Measurements from ENCODE around the gene MRPS11. TPM values are rescaled to one million over a fixed set of nuclear protein-coding genes. Genes with fewer than 3 reads are reported as not detected.
"Not testable (repeated sequence)": the region's sequence is repeated elsewhere in the genome, so short reads cannot be mapped to it uniquely, and the experiment has no call there.

MRPS11 gene
- total and polyA plus RNA-seq, 3 donors from 2014 or later = 33.2 to 82.4 (median 33.9) TPM

DNA sequence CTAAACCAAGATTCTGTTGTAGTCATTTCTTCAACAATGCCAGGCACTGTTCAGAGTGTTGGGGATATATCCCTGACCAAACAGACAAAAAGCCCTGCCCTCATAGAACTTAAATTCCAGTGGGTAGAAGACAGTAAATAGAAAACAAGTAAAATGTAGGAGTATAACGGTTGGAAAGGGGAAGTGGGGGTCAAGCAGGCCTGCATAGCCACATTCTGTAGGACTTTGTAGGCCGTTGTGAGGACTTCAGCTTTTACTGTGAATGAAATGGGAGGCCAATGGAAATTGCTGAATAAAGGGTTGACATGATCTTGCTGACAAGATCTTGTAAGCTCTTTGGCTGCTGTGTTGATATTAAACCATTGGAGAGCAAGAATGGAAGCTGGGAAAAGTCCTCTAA lies 1.8 kb downstream of the MRPS11 start:
- no peak for DNase-seq
- intact Hi-C loops (cut with DNase I; ENCODE audit: low total_unique reads) = no loop called here
- Histone ChIP-seq H3K9me3 (no peaks in the 10 kb centered on the region), H3K4me1 (peaks cover 17% of the 10 kb centered on the region), H3K4me3 (no peak overlapping the region), H3K27ac (no peak overlapping the region), H3K27me3 (no peaks in the 10 kb centered on the region), H3K36me3 (ENCODE audit: low read depth, missing control alignments) (no peaks in the 10 kb centered on the region)
- TF ChIP-seq POLR2A (IDR thresholded peaks at IDR 0.05) (no peak), CTCF (IDR thresholded peaks at IDR 0.05) (no peak)
- 89 to 97% methylated on average over 2 of the region's 2 CpGs for WGBS, 2 donors

GRCh38 chr15:88470625-88471372 lies 3.3 kb downstream of the MRPS11 start:
- Histone ChIP-seq H3K27me3 (no peaks in the 10 kb centered on the region), H3K4me1 (peaks cover 16% of the 10 kb centered on the region), H3K4me3 (no peak overlapping the region), H3K9me3 (no peaks in the 10 kb centered on the region), H3K27ac (no peak overlapping the region), H3K36me3 (ENCODE audit: low read depth, missing control alignments) (no peaks in the 10 kb centered on the region)
- WGBS, 2 donors = 74 to 81% methylated on average over 6 of the region's 6 CpGs
- intact Hi-C loops (cut with DNase I; ENCODE audit: low total_unique reads) = loop anchor here (10.0 kb wide), 2 partner anchors 144 to 614 kb away; partner anchors contain the start of gene ABHD2
- no peak for TF ChIP-seq POLR2A (IDR thresholded peaks at IDR 0.05)
- no peak for TF ChIP-seq CTCF (IDR thresholded peaks at IDR 0.05)
- DNase-seq = no peak

GRCh38 chr15:88472225-88472624 lies 4.7 kb downstream of the MRPS11 start:
- Histone ChIP-seq H3K9me3 (no peaks in the 10 kb centered on the region), H3K4me1 (peaks cover 7% of the 10 kb centered on the region), H3K27me3 (no peaks in the 10 kb centered on the region), H3K4me3 (no peak overlapping the region), H3K36me3 (ENCODE audit: low read depth, missing control alignments) (no peaks in the 10 kb centered on the region), H3K27ac (no peak overlapping the region)
- no peak for DNase-seq
- intact Hi-C loops (cut with DNase I; ENCODE audit: low total_unique reads) = loop anchor here (10.0 kb wide), 2 partner anchors 143 to 613 kb away; partner anchors contain the start of gene ABHD2
- no peak for TF ChIP-seq CTCF (IDR thresholded peaks at IDR 0.05)
- no peak for TF ChIP-seq POLR2A (IDR thresholded peaks at IDR 0.05)
- WGBS, 2 donors = 81 to 92% methylated on average over 4 of the region's 4 CpGs

- H3K27me3 ChIP-seq; H3K27ac ChIP-seq; H3K36me3 ChIP-seq (ENCODE audit: low read depth, missing control alignments); H3K9me3 ChIP-seq; DNase-seq; H3K4me1 ChIP-seq; H3K4me3 ChIP-seq: not testable (repeated sequence)
- intact Hi-C loops (cut with DNase I; ENCODE audit: low total_unique reads) = loop anchor here (10.0 kb wide), 2 partner anchors 141 to 611 kb away; partner anchors contain the start of gene ABHD2
- WGBS, 2 donors = 95 to 97% methylated on average over 4 of the region's 4 CpGs
These were observed 6.3 kb downstream of the MRPS11 start for GRCh38 chr15:88473661-88474293.

DNA sequence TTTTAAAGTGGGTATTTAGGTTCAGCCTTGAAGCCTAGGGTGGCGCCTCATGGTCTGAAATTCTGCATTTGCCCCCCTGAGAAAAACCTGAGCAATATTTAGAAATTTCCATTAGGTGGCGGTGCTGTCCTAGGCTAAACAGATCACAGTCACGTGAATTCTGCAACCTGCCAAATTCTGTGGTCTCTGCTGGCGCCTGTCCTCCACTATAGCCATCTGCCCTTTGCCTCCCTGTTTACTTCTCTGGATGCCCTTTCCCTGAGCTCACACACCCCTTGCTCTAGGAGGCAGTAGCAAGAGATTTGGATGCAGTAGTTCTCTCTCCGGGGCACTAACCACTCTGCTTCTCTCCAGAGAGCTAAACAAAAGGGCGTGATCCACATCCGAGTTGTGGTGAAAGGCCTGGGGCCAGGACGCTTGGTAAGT lies 9.1 kb downstream of the MRPS11 start:
- 44 to 48% methylated on average over 8 of the region's 8 CpGs for WGBS, 2 donors
- Histone ChIP-seq H3K9me3 (no peaks in the 10 kb centered on the region), H3K27ac (no peak overlapping the region), H3K36me3 (ENCODE audit: low read depth, missing control alignments) (no peaks in the 10 kb centered on the region), H3K27me3 (no peaks in the 10 kb centered on the region), H3K4me3 (no peak overlapping the region), H3K4me1 (no peaks in the 10 kb centered on the region)
- peak; percentile 30 for DNase-seq
- intact Hi-C loops (cut with DNase I; ENCODE audit: low total_unique reads) = loop anchor here (10.0 kb wide), 2 partner anchors 138 to 608 kb away; partner anchors contain the start of gene ABHD2
- TF ChIP-seq POLR2A (IDR thresholded peaks at IDR 0.05) = no peak
- peak; percentile 48 to 61 (median 50) for TF ChIP-seq CTCF (IDR thresholded peaks at IDR 0.05)
